A673 (cell line): Measurements from ENCODE around the gene C2CD4B.

ENCODE experiments used
- EZH2 ChIP-seq: fragments of 200-600 bp; sonication (generic); IDR thresholded peaks from 2 replicates; pipeline ENCODE4 v1.6.1; 2017; ENCODE audit warnings: borderline replicate concordance, low read depth, mild to moderate bottlenecking, mixed read lengths, antibody characterized with exemption, low read length; ENCODE audit not compliant: poor library complexity, severe bottlenecking
- TF ChIP-seq, protein P1 (sequence below): fragments of 300-800, 200-600 bp; sonication (generic); conservative IDR thresholded peaks from 2 replicates; pipeline ENCODE4 v1.5.1; 2017; ENCODE audit warnings: low read depth, mild to moderate bottlenecking, antibody characterized with exemption, low read length, moderate library complexity, mixed read lengths

DNA sequence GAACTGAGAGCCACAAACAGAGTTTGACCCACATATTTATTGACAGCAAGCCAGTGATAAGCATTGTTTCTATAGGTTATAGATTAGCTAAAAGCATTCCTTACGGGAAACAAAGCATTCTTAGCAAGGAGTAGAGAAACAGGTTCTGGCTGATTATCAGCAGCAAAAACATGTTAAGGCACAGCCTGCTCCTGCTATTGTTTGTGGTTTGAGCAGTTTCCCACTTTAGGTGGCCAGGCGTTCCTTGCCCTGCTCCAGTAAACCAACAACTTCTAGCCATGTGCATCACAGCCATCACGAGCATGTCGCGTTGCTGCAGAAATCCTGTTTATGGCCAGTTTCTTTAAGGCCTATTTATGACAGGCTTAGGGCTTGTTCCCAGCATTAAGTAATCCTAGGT is 44.7 kb upstream of the C2CD4B start:
- TF ChIP-seq, protein P1, sequence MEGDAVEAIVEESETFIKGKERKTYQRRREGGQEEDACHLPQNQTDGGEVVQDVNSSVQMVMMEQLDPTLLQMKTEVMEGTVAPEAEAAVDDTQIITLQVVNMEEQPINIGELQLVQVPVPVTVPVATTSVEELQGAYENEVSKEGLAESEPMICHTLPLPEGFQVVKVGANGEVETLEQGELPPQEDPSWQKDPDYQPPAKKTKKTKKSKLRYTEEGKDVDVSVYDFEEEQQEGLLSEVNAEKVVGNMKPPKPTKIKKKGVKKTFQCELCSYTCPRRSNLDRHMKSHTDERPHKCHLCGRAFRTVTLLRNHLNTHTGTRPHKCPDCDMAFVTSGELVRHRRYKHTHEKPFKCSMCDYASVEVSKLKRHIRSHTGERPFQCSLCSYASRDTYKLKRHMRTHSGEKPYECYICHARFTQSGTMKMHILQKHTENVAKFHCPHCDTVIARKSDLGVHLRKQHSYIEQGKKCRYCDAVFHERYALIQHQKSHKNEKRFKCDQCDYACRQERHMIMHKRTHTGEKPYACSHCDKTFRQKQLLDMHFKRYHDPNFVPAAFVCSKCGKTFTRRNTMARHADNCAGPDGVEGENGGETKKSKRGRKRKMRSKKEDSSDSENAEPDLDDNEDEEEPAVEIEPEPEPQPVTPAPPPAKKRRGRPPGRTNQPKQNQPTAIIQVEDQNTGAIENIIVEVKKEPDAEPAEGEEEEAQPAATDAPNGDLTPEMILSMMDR, result no peak
- no peak for TF ChIP-seq EZH2
